T-cell (primary cell): ENCODE data around the gene RP9. TPM values are rescaled to one million over a fixed set of nuclear protein-coding genes. Genes with fewer than 3 reads are reported as not detected.

Experiments
- ATAC-seq, 4 experiments: fragments of 200-7000 bp in 3 of 4; fragments of 150-1000 bp in 1 of 4; cut with Tn5 transposase; replicated peaks in 1 of 4; 1 replicate in 3 of 4; 2 replicates in 1 of 4; pipeline ENCODE4 v1.10.0; 2021; ENCODE audit warnings: moderate library complexity in 3 of 4, mild to moderate bottlenecking in 2 of 4, moderate number of reproducible peaks in 1 of 4
- CTCF ChIA-PET, 2 donors: fragments of 300-600 bp; sonication (Branson Sonifier 250); formaldehyde crosslinking; loops; one replicate each; lab custom pipeline; 2022; ENCODE audit warnings: antibody characterized with exemption in 2 of 2; lab: Charles Lee
- POLR2A ChIA-PET, 2 donors: fragments of 300-600 bp; sonication (Branson Sonifier 250); formaldehyde crosslinking; loops; one replicate each; lab custom pipeline; 2022; ENCODE audit warnings: antibody characterized with exemption in 2 of 2; lab: Charles Lee
- DNase-seq, 35 experiments: peaks; one replicate each; pipeline versions ENCODE4 v3.0.0 to v3.0.0-alpha.2; 2013 to 2023
- H3K27ac ChIP-seq: one replicate; pipeline ENCODE4 v1.5.1; 2013; ENCODE audit warnings: low read length
- H3K27me3 ChIP-seq, 2 experiments: replicated peaks in 1 of 2; 1 replicate in 1 of 2; 2 replicates in 1 of 2; pipeline versions ENCODE4 v1.6.1 to v1.7.0; 2013; ENCODE audit warnings: low read length in 1 of 2, mixed read lengths in 1 of 2; ENCODE audit not compliant: control insufficient read depth in 2 of 2, insufficient read depth in 2 of 2; ENCODE audit errors: extremely low read depth in 1 of 2
- H3K36me3 ChIP-seq, 2 donors: 1 replicate in 1 of 2; 2 replicates in 1 of 2; pipeline versions ENCODE4 v1.6.1 to v1.7.0; 2013; ENCODE audit warnings: low read length in 1 of 2; ENCODE audit not compliant: control insufficient read depth in 2 of 2, insufficient read depth in 1 of 2; ENCODE audit errors: extremely low read depth in 1 of 2
- H3K4me1 ChIP-seq, 2 experiments: 1 replicate in 1 of 2; 2 replicates in 1 of 2; pipeline versions ENCODE4 v1.6.1 to v1.7.0; 2013; ENCODE audit warnings: low read length in 2 of 2, mixed read lengths in 1 of 2; ENCODE audit not compliant: insufficient read depth in 2 of 2, control insufficient read depth in 1 of 2; ENCODE audit errors: extremely low read depth in 1 of 2
- H3K4me3 ChIP-seq, 2 donors: 1 replicate in 1 of 2; 2 replicates in 1 of 2; pipeline versions ENCODE4 v1.5.1 to v1.7.0; 2013; ENCODE audit warnings: mild to moderate bottlenecking in 2 of 2, low read length in 1 of 2, moderate library complexity in 1 of 2; ENCODE audit not compliant: control insufficient read depth in 1 of 2; ENCODE audit errors: extremely low read depth in 1 of 2
- H3K9me3 ChIP-seq: 2 replicates; pipeline ENCODE4 v1.7.0; 2013
- H3K27ac Mint-ChIP-seq, 2 donors: one replicate each; pipeline ENCODE4 v1.8.0; 2020 to 2021; ENCODE audit warnings: mild to moderate bottlenecking in 2 of 2, mixed read lengths in 2 of 2
- H3K27me3 Mint-ChIP-seq, 2 donors: one replicate each; pipeline ENCODE4 v1.8.0; 2021 to 2022; ENCODE audit warnings: mixed read lengths in 2 of 2
- H3K36me3 Mint-ChIP-seq: one replicate; pipeline ENCODE4 v1.8.0; 2021; ENCODE audit warnings: mixed read lengths
- H3K4me1 Mint-ChIP-seq, 3 donors: one replicate each; pipeline ENCODE4 v1.8.0; 2020 to 2022; ENCODE audit warnings: mixed read lengths in 3 of 3, mild to moderate bottlenecking in 1 of 3
- H3K4me3 Mint-ChIP-seq, 3 donors: one replicate each; pipeline ENCODE4 v1.8.0; 2020 to 2022; ENCODE audit warnings: mild to moderate bottlenecking in 3 of 3, mixed read lengths in 3 of 3, moderate library complexity in 3 of 3
- H3K9me3 Mint-ChIP-seq, 3 donors: one replicate each; pipeline ENCODE4 v1.8.0; 2020 to 2022; ENCODE audit warnings: mixed read lengths in 3 of 3
- WGBS: methylation state at CpG from one replicate; pipeline ENCODE4 v1.1.5; 2013; ENCODE audit warnings: missing lambda C conversion rate; ENCODE audit not compliant: insufficient coverage; 5-methylcytosine and 5-hydroxymethylcytosine counted together
- total RNA-seq, 35 experiments: library from RNA in 6 of 35; stranded (reverse) in 6 of 35; fragments of 120-200 nt in 1 of 35; gene quantifications; one replicate each; pipeline versions ENCODE4 v1.2.1 to v1.2.4 and lab custom pipeline; 2013 to 2026

The RP9 gene
- total RNA-seq = 10 to 100 TPM; 14.7 to 18.3 (median 17.0) TPM
- 17.2 TPM for total RNA-seq (2013)
- total RNA-seq (lab: John Stamatoyannopoulos, UW) = 11.8 to 28.5 (median 15.4) reads per million in 29 experiments

- CTCF ChIA-PET = interaction anchor here (0.6 to 2.7 kb wide), 19 partner anchors 11 to 263 kb away, joined by 3 to 19 read pairs (median 4); partner anchors contain the start of genes BBS9 (in 1 of the 2) and NT5C3A (in 1 of the 2)
- Mint-ChIP-seq H3K4me1 (peaks cover 38 to 47% (median 45%) of the 10 kb centered on the region in 3 donors), H3K27ac (peak within 1 kb of the TSS; percentile 50 to 69), H3K4me3 (peak within 1 kb of the TSS; percentile 80 to 89 (median 83)), H3K36me3 (no peaks in the 10 kb centered on the region), H3K9me3 (no peaks in the 10 kb centered on the region), H3K27me3 (peaks cover 5 to 16% of the 10 kb centered on the region in 2 donors)
- peak within 1 kb of the TSS; percentile 71 to 83 for H3K4me3 ChIP-seq
- H3K9me3 ChIP-seq = no peaks in the 10 kb centered on the region
- H3K27ac ChIP-seq = peak within 1 kb of the TSS; percentile 36
- ATAC-seq = peak; percentile 91 to 95 (median 94)
- H3K27me3 ChIP-seq = peaks cover 0 to 2% of the 10 kb centered on the region in 2 experiments
- peak; percentile 49 to 88 (median 69) for DNase-seq
- no peaks in the 10 kb centered on the region for H3K36me3 ChIP-seq
- POLR2A ChIA-PET = interaction anchor here in 1 of 2 donors (0.6 to 1.1 kb wide), 3 partner anchors 35 to 219 kb away, joined by 4 to 8 read pairs (median 4); no protein-coding TSS in a partner anchor
- WGBS = under 1% methylated on average over 91 of the region's 100 CpGs
- peaks cover 18 to 29% of the 10 kb centered on the region in 2 experiments for H3K4me1 ChIP-seq
Measured at GRCh38 chr7:33109005-33109757, at the start of gene RP9. TSS of gene RP9 (minus strand) at chr7:33109404. CDS start at chr7:33109372, 32 bp downstream.

GRCh38 chr7:33157781-33158180 lies 48.6 kb upstream of the RP9 start:
- CTCF ChIA-PET = no interaction called here

GRCh38 chr7:33157311-33157710 lies 48.1 kb upstream of the RP9 start:
- H3K27me3 Mint-ChIP-seq = no peaks in the 10 kb centered on the region
- no peak overlapping the region for H3K27ac Mint-ChIP-seq
- peaks cover 0 to 6% of the 10 kb centered on the region in 2 donors for H3K36me3 ChIP-seq
- H3K4me1 ChIP-seq = no peaks in the 10 kb centered on the region
- H3K9me3 ChIP-seq = no peaks in the 10 kb centered on the region
- ChIA-PET POLR2A (no interaction called here), CTCF (interaction anchor here in 1 of 2 donors (0.5 kb wide), 1 partner anchor 27 kb away, joined by 4 read pairs; no protein-coding TSS in a partner anchor)
- no peak overlapping the region for H3K4me3 Mint-ChIP-seq
- 40% methylated on average over 1 of the region's 1 CpG for WGBS
- no peak overlapping the region for H3K4me3 ChIP-seq
- no peaks in the 10 kb centered on the region for H3K9me3 Mint-ChIP-seq
- no peaks in the 10 kb centered on the region for H3K27me3 ChIP-seq
- ATAC-seq (no peak), DNase-seq (no peak)
- H3K27ac ChIP-seq = no peak overlapping the region
- no peaks in the 10 kb centered on the region for H3K4me1 Mint-ChIP-seq
- H3K36me3 Mint-ChIP-seq = peaks cover 60% of the 10 kb centered on the region

More at GRCh38 chr7:33157781-33158180, 48.6 kb upstream of the RP9 start:
- no peak for ATAC-seq
- Histone ChIP-seq H3K36me3 (peaks cover 0 to 6% of the 10 kb centered on the region in 2 donors), H3K27ac (no peak overlapping the region), H3K4me3 (no peak overlapping the region), H3K4me1 (no peaks in the 10 kb centered on the region), H3K27me3 (no peaks in the 10 kb centered on the region), H3K9me3 (no peaks in the 10 kb centered on the region)
- Mint-ChIP-seq H3K27me3 (no peaks in the 10 kb centered on the region), H3K9me3 (no peaks in the 10 kb centered on the region), H3K36me3 (peaks cover 65% of the 10 kb centered on the region), H3K4me3 (no peak overlapping the region), H3K27ac (no peak overlapping the region), H3K4me1 (no peaks in the 10 kb centered on the region)
- POLR2A ChIA-PET = no interaction called here
- DNase-seq = no peak
- whole genome bisulfite sequencing = 100% methylated on average over 1 of the region's 2 CpGs

GRCh38 chr7:33156441-33156840 lies 47.2 kb upstream of the RP9 start:
- ATAC-seq = no peak
- H3K4me1 Mint-ChIP-seq = no peaks in the 10 kb centered on the region
- ChIA-PET CTCF (no interaction called here), POLR2A (no interaction called here)
- H3K4me3 Mint-ChIP-seq = no peak overlapping the region
- H3K36me3 ChIP-seq = peaks cover 0 to 6% of the 10 kb centered on the region in 2 donors
- DNase-seq = no peak
- H3K9me3 ChIP-seq = no peaks in the 10 kb centered on the region
- no peak overlapping the region for H3K4me3 ChIP-seq
- H3K9me3 Mint-ChIP-seq = no peaks in the 10 kb centered on the region
- WGBS = no CpG with 5 or more reads among the region's 2 CpGs
- H3K27ac Mint-ChIP-seq = no peak overlapping the region
- H3K27me3 ChIP-seq = no peaks in the 10 kb centered on the region
- peaks cover 51% of the 10 kb centered on the region for H3K36me3 Mint-ChIP-seq
- H3K27me3 Mint-ChIP-seq = no peaks in the 10 kb centered on the region
- no peaks in the 10 kb centered on the region for H3K4me1 ChIP-seq
- no peak overlapping the region for H3K27ac ChIP-seq

- Mint-ChIP-seq H3K27ac (no peak overlapping the region), H3K36me3 (peaks cover 46% of the 10 kb centered on the region), H3K4me1 (no peaks in the 10 kb centered on the region), H3K27me3 (no peaks in the 10 kb centered on the region), H3K4me3 (no peak overlapping the region), H3K9me3 (no peaks in the 10 kb centered on the region)
- ATAC-seq = no peak
- no CpG with 5 or more reads among the region's 2 CpGs for WGBS
- Histone ChIP-seq H3K4me1 (no peaks in the 10 kb centered on the region), H3K36me3 (peaks cover 0 to 6% of the 10 kb centered on the region in 2 donors), H3K27ac (no peak overlapping the region), H3K4me3 (no peak overlapping the region), H3K9me3 (no peaks in the 10 kb centered on the region), H3K27me3 (no peaks in the 10 kb centered on the region)
- ChIA-PET CTCF (no interaction called here), POLR2A (no interaction called here)
- DNase-seq = no peak
Measured at GRCh38 chr7:33155811-33156210, 46.6 kb upstream of the RP9 start.

GRCh38 chr7:33152087-33152486 lies 42.9 kb upstream of the RP9 start:
- Mint-ChIP-seq H3K4me3 (no peak overlapping the region), H3K9me3 (no peaks in the 10 kb centered on the region), H3K27me3 (no peaks in the 10 kb centered on the region), H3K27ac (no peak overlapping the region), H3K36me3 (peaks cover 36% of the 10 kb centered on the region), H3K4me1 (no peaks in the 10 kb centered on the region)
- no peak overlapping the region for H3K27ac ChIP-seq
- H3K4me1 ChIP-seq = no peaks in the 10 kb centered on the region
- H3K4me3 ChIP-seq = no peak overlapping the region
- 80% methylated on average over 1 of the region's 3 CpGs for WGBS
- no peaks in the 10 kb centered on the region for H3K27me3 ChIP-seq
- ChIA-PET CTCF (interaction anchor here in 1 of 2 donors (0.6 to 1.4 kb wide), 2 partner anchors 40 to 44 kb away, joined by 3 read pairs; no protein-coding TSS in a partner anchor), POLR2A (no interaction called here)
- peaks cover 0 to 5% of the 10 kb centered on the region in 2 donors for H3K36me3 ChIP-seq
- H3K9me3 ChIP-seq = no peaks in the 10 kb centered on the region
- ATAC-seq (no peak), DNase-seq (no peak)
